CD4-positive, alpha-beta T cell treated with Interleukin-4 for 4 hours (primary cell): ENCODE data around the gene WNT11.

Source experiments
- DNase-seq: peaks from one replicate; pipeline ENCODE4 v3.0.0-alpha.2; 2020

WNT11 gene

GRCh38 chr11:76237000-76237649, 30.8 kb upstream of the WNT11 start:
- no peak for DNase-seq

DNA sequence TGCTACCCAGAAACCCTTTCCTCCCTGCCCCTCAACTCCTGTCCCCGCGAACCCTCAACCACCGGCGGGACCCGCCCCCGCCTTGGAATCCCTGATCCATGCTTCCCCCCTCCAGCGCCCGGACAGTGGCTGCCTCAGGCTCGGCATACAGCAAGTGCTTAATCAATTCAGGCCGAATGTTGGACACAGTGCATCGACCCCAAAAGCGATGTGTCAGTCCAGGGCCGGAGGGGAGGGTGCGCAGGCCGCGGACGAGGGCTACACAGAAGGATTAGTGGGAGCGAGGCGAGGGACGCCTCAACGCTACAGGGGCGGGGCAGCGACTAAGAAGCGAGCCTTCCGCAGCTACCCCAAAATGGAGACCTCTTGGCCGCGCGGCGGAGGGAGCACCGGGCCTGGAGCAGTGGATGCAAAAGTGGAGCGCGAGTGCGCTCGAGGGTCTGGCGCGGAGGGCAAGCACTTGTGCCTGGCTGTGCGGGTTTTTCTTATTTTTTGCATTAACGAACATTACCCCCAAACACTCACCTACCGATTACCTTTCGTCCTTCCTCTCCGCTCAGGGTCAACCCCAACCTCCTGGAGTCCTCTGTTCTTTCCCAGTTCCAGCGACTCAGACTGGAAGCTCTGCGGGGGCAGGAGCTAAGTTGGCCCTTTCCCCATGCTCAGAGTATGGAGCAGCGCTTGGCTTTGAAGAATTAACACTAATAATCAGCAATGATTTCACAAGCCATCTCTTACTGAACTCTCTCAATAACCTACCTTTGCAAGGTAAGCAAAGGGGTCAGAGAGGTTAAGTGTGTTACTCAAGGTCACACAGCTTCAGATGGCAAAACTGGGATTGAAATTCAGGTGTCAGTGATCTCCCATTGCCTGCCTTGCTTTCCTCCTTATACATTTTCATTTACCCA, 30.0 kb upstream of the WNT11 start:
- DNase-seq: peak; percentile 3

DNA sequence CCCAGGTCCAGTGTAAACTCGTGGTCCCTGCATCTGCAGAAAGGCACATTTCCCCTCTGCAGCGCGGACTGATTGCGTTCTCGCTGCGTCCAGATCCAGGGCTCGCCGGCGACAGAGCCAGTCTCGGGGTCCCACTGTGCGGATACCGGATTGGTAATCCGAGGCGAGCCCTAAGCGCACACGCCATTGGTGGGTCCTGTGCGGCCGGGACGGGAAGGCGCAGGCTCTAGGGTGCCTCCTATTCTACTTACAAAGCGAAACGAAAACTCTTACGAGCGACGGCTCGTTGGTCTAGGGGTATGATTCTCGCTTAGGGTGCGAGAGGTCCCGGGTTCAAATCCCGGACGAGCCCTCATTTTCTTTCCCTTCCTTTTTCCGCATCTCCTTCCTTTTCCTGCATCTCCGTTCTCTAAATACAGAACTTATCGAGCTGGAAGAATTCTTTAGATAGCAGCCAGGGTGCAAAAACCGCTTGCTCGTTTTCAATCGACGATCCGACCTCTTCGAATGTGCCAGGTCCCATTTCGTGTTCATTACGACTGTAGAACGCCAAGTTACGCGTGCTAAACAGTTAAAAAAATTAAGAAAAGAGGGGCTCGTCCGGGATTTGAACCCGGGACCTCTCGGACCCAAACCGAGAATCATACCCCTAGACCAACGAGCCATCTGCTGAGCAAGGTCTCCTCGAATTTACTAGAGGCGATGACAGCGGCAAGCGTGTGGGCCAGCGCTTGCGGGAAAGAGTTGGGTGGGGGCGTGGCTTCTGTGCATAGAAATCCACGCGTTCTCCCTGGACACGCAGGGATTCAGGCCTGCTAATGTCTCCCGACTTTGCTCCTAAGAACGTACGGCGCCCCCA, 29.2 kb upstream of the WNT11 start:
- DNase-seq: peak; percentile 90

DNA sequence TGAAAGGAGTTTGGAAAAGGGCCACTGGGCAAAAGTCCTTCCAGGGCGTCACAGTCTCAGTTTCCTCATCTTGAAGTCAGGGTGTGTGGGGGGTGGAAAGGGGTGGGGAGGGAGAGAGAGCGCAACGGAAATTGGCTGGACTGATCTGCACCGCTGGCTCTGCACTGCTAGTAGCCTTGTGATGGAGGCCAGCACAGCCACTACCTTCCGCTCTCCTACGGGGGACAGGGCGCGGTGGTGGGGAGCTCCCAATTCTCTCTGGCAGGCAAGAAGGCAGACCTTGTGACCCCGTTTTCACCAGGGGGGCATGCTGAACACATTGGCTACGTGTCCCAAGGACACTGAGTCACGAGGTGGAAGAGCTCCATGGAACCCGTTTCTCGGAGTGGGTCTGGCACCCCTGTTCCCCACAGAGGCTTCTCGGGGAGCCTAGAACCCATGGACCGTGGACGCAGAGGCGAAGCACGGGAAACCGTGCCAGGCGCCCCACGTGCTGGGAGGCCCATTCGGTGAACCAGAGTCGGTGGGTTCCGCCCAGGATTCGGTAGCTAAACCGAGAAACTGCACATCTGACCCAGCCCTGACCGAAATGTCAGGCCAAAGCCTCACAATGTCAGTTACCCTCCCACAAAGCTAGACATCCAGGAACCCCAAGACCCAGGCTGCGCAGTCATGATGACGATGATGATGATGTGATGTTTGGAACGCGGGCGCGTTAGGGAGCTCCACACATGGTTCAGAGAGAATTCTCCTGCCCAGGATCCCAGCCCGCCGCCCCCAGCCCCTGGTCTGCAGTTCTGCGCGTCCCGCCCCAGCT, 28.3 kb upstream of the WNT11 start:
- peak; percentile 29 for DNase-seq

GRCh38 chr11:76234021-76234415, 27.7 kb upstream of the WNT11 start:
- DNase-seq: no peak

- DNase-seq: no peak
These were observed 27.1 kb upstream of the WNT11 start for GRCh38 chr11:76233196-76233921.

- DNase-seq: peak; percentile 51
These were observed 25.8 kb upstream of the WNT11 start for GRCh38 chr11:76232026-76232665.

DNA sequence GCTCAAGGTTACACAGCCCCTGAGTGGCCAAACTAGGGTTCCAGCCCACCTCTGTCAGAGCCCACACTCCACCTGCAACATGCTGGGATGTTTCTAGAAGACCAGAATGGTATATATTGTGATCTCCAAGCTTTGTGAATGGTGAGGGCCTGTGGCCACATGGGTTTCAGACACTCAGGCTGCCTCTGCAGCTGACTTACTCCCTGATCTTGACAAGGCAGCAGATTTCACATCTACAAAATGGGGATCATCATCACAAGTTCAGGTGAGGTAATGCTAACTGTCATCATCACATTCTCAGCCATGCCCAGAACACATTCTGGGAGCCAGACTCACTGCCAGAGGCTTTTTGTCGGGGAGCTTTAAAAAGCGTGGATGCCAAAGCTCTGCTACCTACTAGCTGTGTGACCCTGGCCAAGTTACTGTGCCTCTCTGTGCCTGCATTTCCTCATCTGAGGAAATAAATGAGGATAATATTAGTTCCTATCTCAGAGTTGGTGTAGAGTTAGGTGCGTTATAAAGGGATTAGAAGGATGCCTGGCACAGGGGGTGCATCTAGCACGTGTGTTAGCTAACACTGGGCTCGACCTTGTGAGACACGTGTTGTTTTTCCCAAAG, 24.9 kb upstream of the WNT11 start:
- DNase-seq: no peak

- DNase-seq: no peak
These were observed 24.1 kb upstream of the WNT11 start for GRCh38 chr11:76230392-76230791.

DNA sequence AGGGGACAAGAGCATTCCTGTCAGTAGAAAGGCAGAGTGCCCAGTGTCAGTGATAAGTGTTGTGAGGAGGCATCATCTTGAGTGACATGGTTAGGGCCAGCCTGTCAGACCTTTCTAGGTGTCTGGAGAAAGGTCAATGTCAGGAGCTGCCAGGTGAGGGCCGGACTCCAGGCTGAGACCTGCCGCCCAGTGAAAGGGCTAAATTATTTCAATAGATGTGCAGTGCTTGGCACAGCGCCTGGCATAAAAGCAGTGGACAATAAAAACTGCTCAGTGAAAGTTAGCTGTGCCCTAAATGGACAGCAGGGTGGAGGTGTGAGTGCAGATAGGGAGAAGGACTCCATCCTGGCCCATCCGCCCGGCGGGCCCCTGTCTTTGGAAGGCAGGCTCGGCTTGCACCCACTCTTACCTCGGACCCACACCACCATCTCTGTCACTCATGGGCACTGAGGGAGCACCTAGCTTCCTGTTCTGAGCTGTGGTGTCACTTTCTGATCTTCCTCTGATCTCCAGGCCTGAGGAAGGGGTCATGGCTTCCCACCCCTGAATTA, 23.5 kb upstream of the WNT11 start:
- no peak for DNase-seq

GRCh38 chr11:76228875-76229149, 22.5 kb upstream of the WNT11 start:
- DNase-seq: no peak

GRCh38 chr11:76228071-76228874, 22.0 kb upstream of the WNT11 start:
- no peak for DNase-seq

DNA sequence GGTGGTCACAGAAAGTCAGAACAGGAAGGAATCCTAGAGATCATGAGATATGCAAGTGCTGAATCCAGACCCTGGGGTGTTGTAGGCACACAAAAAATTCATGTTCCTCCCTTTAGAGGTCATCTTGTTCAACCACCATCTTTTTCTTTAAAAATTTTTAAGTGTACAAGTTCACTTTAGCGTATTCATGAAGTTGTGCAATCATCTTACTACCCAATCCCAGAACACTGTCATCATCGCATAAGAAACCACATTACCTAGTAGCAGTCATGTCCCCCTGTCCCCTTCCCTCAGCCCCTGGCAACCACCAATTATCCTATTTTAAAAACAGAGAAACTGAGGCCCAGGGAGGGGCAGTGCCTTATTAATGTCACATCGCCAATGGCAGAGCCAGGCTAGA, 20.3 kb upstream of the WNT11 start:
- DNase-seq: no peak

- DNase-seq: no peak
These were observed 18.9 kb upstream of the WNT11 start for GRCh38 chr11:76225122-76225611.

DNA sequence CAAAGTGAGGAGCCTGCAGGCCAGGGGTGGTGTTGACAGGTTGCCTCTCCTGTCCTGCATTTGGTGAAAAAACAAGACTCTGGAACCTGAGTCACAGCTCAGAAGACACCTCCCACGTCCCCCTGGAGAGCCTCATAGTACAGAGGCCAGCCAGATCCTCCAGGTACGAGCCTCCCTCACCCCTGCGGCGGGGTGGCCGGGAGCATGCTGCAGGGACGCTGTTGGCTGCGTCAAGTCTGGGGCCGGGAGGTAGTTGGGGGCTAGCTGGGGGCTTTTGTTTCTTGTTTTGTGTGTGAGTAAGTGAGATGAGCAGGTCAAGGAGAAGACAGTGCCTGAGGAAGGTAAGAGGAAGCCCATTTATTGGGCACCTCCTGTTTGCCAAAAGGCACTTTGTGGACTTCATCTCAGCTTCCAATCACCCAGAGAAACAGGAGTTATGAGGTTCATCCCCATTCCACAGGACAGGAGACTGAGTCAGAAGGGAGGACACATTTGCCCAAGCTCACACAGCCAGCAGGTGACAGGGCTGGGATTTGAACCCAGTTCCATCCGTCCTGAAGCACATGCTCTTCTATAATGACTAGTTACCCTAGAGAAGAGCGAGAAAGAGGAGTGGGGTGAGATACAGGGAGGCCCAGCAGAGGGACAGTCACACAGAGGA, 18.3 kb upstream of the WNT11 start:
- DNase-seq: no peak

DNA sequence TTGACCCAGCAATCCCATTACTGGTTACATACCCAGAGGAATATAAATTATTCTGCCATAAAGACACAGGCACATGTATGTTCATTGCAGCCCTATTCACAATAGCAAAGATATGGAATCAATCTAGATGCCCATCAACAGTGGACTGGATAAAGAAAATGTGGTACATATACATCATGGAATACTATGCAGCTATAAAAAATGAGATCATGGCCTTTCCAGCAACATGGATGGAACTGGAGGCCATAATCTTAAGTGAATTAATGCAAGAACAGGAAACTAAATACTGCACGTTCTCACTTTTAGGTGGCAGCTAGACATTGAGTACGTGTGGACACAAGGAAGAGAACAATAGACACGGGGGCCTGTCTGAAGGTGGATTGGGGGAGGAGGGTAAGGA, 15.1 kb upstream of the WNT11 start:
- no peak for DNase-seq

- no peak for DNase-seq
These were observed 12.9 kb upstream of the WNT11 start for GRCh38 chr11:76219243-76219642.

DNA sequence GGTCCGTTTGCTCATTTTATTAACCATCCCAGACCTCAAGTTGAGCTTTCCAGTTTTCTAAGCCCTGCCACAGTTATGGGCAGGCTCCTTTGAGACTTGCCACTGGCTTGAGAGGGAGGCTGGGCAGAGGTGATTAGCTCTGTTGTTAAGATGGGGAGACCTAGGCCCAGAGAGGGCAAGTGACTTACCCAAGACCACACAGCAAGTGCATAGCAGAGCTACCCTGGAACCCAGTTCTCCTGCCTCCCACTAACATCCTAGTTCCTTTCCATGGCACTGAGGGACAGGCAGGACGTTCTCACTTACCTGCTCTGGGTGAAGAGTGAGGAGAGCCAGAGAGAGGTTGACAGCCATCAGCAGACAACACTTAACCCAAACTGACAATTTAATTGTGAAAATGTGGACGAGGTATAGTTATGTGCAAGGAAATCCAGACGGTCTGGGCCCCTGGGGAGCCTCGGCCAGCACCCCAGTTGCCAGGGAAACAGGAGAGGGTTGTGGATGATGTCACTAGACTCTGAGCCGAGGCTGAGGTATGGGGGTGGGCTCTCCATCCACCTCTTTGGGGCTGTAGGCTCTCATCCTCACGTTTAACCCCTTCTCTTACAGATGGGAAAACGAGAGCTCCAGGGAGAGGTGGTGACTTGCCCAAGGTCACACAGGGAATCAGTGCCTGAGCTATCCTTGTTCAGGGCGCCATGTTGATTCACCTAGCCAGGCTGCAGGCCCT, 12.3 kb upstream of the WNT11 start:
- no peak for DNase-seq
